GM06990 (cell line): ENCODE results near the gene HSP90AB1.

Source experiments
- DNase-seq: peaks from one replicate; pipeline ENCODE4 v3.0.0-alpha.2; 2011; ENCODE audit not compliant: insufficient read length; ENCODE audit errors: extremely low read depth
- H3K27me3 ChIP-seq: replicated peaks from 2 replicates; pipeline ENCODE4 v1.6.0; 2011; ENCODE audit warnings: low read length; ENCODE audit not compliant: control insufficient read depth, insufficient read depth
- H3K36me3 ChIP-seq: 2 replicates; pipeline ENCODE4 v1.5.1; 2011; ENCODE audit warnings: low read length; ENCODE audit not compliant: control insufficient read depth, insufficient read depth
- H3K4me3 ChIP-seq: replicated peaks from 2 replicates; pipeline ENCODE4 v1.5.1; 2011; ENCODE audit warnings: low read depth, mild to moderate bottlenecking, control low read depth, low read length
- TF ChIP-seq, protein P1 (sequence below): IDR thresholded peaks from 2 replicates; pipeline ENCODE4 v1.5.1; 2011; ENCODE audit warnings: low read length, control low read depth, mild to moderate bottlenecking, inconsistent platforms; ENCODE audit not compliant: insufficient read depth, poor library complexity, severe bottlenecking

HSP90AB1 gene

GRCh38 chr6:44298055-44298803, 51.3 kb downstream of the HSP90AB1 start:
- Histone ChIP-seq H3K36me3 (peaks cover 20% of the 10 kb centered on the region), H3K27me3 (0 out of 2 replicates have a peak, but pooled peaks cover 1% of the 10 kb centered on the region), H3K4me3 (no peak overlapping the region)
- DNase-seq = no peak
- TF ChIP-seq, protein P1, sequence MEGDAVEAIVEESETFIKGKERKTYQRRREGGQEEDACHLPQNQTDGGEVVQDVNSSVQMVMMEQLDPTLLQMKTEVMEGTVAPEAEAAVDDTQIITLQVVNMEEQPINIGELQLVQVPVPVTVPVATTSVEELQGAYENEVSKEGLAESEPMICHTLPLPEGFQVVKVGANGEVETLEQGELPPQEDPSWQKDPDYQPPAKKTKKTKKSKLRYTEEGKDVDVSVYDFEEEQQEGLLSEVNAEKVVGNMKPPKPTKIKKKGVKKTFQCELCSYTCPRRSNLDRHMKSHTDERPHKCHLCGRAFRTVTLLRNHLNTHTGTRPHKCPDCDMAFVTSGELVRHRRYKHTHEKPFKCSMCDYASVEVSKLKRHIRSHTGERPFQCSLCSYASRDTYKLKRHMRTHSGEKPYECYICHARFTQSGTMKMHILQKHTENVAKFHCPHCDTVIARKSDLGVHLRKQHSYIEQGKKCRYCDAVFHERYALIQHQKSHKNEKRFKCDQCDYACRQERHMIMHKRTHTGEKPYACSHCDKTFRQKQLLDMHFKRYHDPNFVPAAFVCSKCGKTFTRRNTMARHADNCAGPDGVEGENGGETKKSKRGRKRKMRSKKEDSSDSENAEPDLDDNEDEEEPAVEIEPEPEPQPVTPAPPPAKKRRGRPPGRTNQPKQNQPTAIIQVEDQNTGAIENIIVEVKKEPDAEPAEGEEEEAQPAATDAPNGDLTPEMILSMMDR = no peak

GRCh38 chr6:44298864-44299263, 52.0 kb downstream of the HSP90AB1 start:
- TF ChIP-seq, protein P1 = no peak
- H3K4me3 ChIP-seq = no peak overlapping the region
- H3K36me3 ChIP-seq = peaks cover 24% of the 10 kb centered on the region
- DNase-seq = no peak
- H3K27me3 ChIP-seq = 0 out of 2 replicates have a peak, but pooled peaks cover 1% of the 10 kb centered on the region

GRCh38 chr6:44300292-44300823, 53.5 kb downstream of the HSP90AB1 start:
- H3K27me3 ChIP-seq = 0 out of 2 replicates have a peak, but pooled peaks cover 1% of the 10 kb centered on the region
- peaks cover 35% of the 10 kb centered on the region for H3K36me3 ChIP-seq
- DNase-seq = no peak
- TF ChIP-seq, protein P1 = no peak
- H3K4me3 ChIP-seq = no peak overlapping the region

DNA sequence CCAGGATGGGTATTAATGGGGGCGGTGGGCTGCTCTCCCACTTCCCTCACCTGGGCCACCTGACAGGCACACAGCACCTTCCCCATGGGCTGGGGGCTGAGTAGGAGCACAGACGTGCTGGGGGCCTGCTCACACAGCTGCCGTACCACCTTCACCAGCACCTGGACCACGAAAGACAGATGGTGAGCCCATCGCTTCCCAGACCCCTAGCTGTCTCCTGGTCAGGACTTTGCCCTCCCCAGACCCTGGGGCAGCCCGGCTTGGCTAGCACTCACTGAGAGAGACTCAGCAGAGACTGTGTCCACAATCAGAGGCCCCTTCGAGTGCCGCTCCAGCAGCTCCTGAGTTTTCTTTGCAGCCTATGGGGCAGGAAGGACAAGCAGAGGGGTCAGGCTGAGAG, 54.2 kb downstream of the HSP90AB1 start:
- TF ChIP-seq, protein P1 = no peak
- no peak for DNase-seq
- peaks cover 35% of the 10 kb centered on the region for H3K36me3 ChIP-seq
- no peak overlapping the region for H3K4me3 ChIP-seq
- 0 out of 2 replicates have a peak, but pooled peaks cover 1% of the 10 kb centered on the region for H3K27me3 ChIP-seq

DNA sequence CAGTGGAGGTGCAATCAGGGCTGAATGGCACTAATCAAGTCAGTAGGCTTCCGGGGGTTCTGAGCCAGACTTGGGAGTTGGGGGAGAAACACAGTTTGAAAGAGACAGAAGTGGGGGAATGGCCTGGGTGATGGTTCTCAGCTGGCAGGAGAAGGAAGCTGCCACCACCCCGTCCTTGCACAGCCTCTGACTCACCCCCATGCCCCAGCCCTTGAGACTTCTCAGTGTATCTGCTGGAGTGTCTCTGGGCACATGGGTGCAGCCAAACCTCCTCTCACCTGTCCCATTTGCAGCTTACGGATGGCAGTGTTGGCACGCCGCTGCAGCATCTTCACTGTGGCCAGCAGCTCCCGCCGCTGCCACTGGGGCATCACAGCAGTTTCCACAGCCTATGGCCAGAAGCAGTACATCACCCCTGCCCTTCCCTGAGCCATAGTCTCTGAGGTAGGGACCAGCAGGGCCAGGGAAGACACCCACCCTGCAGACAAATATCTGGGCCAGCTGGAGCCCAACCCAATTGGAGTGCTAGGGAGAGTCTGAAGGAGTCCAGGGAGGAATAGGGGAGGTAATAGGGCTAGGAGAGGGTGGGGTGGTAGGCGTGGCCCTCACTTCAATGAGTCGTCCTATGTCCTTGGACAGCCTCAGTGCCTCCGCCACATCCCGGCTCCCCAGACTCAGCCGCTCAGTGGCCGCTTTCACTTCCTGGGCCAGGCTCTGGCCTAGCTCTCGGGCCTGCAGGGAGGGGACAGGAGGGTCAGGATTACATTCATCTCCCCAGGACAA, 55.1 kb downstream of the HSP90AB1 start:
- no peak overlapping the region for H3K4me3 ChIP-seq
- H3K36me3 ChIP-seq = peaks cover 41% of the 10 kb centered on the region
- no peak for DNase-seq
- TF ChIP-seq, protein P1 = no peak
- H3K27me3 ChIP-seq = 0 out of 2 replicates have a peak, but pooled peaks cover 1% of the 10 kb centered on the region
